ENCODE data around the gene NCOA1.

The NCOA1 gene

DNA sequence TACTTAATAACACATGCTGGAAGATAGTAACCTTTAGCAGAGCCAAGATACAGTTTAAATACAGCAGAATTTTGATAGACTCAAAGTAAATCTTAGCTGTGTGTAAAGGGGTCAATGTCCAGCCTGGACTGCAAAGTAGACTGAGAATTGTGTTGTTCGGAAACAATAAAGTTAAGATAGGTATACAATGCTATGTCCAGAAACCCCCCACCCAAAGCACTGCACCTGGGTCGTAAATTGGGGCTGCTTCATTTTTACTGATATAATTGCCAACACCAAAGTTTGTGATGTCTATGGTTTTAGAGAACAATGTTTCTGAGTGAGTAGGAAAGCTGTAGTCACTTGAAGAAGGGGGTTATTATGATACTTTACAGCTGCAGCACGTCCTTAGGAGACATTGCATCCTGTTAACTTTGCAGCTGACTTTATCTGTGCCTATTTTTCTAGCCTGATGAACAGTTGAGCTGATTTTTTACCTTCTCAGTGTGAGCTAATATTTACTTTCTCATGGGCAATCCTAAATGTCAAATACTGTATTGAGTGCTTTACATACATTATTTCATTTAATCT, 4.3 kb upstream of the NCOA1 start:
- H3K4me1 Mint-ChIP-seq, result peaks cover 17% of the 10 kb centered on the region
- CTCF ChIA-PET, result interaction anchor here (0.9 kb wide), 1 partner anchor 17 kb away, joined by 3 read pairs; no protein-coding TSS in a partner anchor
- no peaks in the 10 kb centered on the region for H3K36me3 Mint-ChIP-seq
- DNase-seq, result no peak
- H3K27me3 Mint-ChIP-seq, result peaks cover 16% of the 10 kb centered on the region
- no peak overlapping the region for H3K4me3 Mint-ChIP-seq
- no peak overlapping the region for H3K27ac Mint-ChIP-seq
- H3K9me3 Mint-ChIP-seq, result no peaks in the 10 kb centered on the region

DNA sequence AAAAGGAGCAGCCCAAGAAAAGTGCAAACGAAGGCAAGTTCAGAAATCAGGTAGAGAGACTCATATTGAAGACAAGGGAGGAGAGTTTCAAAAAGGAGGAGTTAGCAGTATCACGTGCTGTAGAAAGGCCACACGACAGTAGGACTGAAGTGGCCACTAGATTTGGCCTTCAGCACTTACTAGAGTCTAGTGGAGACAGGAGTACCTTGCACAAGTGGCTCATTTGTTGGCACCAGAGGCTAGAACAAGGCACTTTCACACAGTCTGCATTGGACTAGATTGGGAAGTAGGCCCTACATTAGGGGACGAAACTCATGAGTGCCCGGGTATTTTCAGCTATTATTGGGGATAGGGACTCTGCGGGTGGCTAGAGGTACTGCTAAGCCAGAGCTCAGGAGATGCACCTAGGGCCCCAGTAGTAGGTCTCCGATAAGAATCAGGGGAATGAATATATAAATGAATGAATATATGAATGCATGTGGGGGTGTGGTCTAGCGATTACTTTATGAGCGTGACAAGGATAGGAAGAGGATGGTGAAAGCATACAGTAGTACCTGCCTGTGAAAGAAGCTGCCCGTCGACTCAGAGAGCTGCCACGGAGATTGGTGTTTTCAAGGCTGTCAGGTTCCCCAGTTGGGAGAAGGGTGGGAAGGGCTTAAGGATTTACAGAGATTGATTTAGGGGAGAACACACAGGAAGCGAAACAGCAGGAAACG, 1.4 kb upstream of the NCOA1 start:
- Mint-ChIP-seq H3K9me3 (no peaks in the 10 kb centered on the region), H3K27ac (peak overlapping the region; percentile 90), H3K4me3 (peak overlapping the region; percentile 88), H3K36me3 (peaks cover 5% of the 10 kb centered on the region), H3K4me1 (peaks cover 37% of the 10 kb centered on the region), H3K27me3 (peaks cover 13% of the 10 kb centered on the region)
- no peak for DNase-seq
- CTCF ChIA-PET, result no interaction called here

DNA sequence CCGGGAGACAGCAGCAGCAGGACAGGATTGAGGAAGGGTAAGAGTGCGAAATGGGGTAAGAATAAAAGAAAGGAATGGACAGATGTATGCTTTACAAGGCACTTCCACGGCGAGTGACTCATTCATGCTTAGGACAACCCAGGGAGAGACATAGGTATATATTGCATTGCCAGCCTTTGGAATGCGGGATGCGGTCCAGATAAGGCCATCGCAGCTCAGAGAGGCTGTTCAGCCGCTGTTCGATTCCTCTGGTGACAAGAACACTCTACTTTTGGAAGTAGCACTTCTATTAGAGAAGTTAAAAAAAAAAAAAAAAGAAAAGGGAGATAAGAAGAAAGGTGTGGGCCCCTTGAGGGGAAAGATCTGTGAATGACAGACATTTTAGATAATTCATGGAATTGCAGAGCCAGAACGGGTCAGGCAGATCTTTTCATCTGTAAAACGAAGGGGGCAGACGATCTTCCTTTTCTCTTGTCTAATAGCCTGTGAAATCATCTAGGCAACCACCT, 819 bp upstream of the NCOA1 start:
- Mint-ChIP-seq H3K4me3 (peak overlapping the region; percentile 88), H3K27me3 (peaks cover 13% of the 10 kb centered on the region), H3K4me1 (peaks cover 37% of the 10 kb centered on the region), H3K9me3 (no peaks in the 10 kb centered on the region), H3K27ac (peak overlapping the region; percentile 90), H3K36me3 (peaks cover 5% of the 10 kb centered on the region)
- CTCF ChIA-PET, result interaction anchor here (1.6 kb wide), 1 partner anchor 12 kb away, joined by 3 read pairs; no protein-coding TSS in a partner anchor
- DNase-seq, result no peak

DNA sequence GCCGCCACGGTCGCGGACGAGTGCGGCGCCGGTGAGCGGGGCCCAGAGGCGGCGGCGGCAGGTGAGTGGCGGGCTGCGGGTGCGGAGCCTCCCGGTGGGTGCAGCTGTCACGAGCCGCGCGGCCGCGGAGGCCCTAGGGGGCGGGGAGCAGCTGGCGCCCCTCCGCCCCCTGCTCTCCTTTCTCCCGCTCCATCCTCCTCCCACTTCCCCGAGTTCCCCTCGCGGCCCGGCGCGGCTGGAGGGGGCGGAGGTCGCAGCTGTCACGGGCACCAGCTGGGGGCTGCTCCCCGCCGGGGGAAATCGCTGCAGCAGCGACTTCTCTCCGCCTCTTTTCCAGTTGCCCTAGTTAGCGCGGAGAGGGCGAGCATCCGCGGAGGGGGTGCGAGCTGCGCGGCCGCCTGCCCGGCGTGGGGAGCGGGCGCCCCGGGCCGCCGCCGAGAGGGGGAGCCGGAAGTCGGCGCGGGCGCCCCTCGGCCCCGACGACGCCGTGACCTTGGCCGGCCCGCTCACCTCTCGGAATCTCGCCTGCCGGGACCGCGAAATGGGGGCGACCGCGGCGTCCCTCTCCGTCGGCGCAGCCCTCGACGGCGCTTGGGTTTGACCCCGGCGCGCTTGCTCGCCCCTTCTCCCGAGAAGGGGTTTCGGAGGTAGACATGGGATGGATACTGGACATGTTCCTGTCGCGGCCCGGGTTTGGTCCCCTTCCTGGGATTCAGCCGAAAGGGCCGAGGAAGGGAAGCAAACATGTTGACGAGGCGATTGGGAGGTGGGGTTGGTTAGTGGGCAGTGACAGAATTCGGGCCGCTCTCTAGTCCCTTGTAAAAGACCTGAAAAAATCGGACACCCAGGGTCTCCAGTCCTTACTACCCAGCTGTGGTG, 727 bp downstream of the NCOA1 start:
- Mint-ChIP-seq H3K4me1 (peaks cover 39% of the 10 kb centered on the region), H3K27ac (peak overlapping the region; percentile 56), H3K36me3 (peaks cover 5% of the 10 kb centered on the region), H3K9me3 (no peaks in the 10 kb centered on the region), H3K4me3 (peak overlapping the region; percentile 75), H3K27me3 (peaks cover 13% of the 10 kb centered on the region)
- CTCF ChIA-PET, result interaction anchor here (0.8 to 1.8 kb wide), 3 partner anchors 11 to 336 kb away, joined by 3 to 4 read pairs (median 3); no protein-coding TSS in a partner anchor
- DNase-seq, result peak; percentile 77

DNA sequence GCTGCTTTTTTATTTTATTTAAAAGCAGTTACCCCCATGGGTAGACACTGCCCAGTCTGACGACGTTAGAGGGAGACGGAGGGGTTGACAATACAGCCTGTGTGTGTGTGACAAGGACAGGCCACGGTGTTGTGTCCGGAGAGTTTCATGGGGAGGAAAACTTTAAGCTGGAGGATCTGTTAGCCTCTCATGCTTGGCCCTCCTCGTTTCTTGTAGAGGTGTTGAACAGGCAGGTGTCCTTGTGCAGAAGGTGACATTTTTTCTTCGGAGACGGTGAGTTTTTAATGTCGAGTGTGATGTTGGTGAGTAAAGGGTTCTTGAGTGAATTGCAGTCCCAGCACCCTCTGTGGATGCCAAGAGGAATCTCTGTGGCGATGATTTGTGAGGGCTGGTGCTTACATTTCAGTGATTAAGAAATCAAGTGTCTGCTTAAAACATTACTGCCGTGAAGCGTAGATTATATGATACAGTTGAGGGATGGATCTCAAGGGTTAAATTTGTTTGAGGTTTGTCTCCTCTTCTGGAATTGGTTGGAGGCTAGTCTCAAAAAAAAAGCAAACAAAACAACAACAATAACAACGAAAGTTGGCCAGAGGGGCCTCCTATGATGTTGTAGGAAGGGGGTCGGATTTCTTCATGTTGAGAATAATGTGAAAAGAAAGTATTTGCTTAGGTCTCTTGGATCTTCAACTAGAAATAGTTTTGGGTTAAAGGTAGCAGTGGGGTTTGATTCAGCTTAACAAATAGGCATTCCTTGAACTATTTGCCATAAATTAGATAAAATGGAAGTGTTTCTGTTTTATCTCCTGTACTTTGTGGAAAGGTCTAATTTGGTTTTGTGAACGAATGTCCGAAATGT, 1.6 kb downstream of the NCOA1 start:
- Mint-ChIP-seq H3K9me3 (no peaks in the 10 kb centered on the region), H3K27me3 (peaks cover 13% of the 10 kb centered on the region), H3K27ac (peak overlapping the region; percentile 9), H3K4me1 (peaks cover 39% of the 10 kb centered on the region), H3K36me3 (peaks cover 5% of the 10 kb centered on the region), H3K4me3 (peak overlapping the region; percentile 72)
- DNase-seq, result no peak
- CTCF ChIA-PET, result interaction anchor here (0.8 to 1.8 kb wide), 2 partner anchors 121 to 335 kb away, joined by 3 to 4 read pairs; no protein-coding TSS in a partner anchor

DNA sequence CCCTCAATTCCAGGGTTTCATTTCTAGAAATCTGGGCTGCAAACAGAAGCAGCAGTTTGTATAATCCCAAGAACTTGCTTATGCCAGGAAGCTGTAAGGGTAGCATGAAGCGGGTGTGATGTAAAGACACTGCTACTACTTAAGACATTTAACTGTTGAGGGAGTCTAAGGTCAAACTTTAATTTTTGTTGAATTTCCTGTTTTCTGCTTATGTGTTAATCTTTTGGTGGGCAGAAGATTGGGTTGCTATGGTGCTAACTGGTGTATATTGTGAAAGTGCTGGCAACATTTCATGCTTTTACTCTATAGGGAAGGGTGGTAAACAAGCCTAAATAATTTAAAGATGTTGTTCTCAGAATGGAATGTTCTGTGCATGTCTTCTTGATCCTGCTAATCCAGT, 2.7 kb downstream of the NCOA1 start:
- peaks cover 39% of the 10 kb centered on the region for H3K4me1 Mint-ChIP-seq

DNA sequence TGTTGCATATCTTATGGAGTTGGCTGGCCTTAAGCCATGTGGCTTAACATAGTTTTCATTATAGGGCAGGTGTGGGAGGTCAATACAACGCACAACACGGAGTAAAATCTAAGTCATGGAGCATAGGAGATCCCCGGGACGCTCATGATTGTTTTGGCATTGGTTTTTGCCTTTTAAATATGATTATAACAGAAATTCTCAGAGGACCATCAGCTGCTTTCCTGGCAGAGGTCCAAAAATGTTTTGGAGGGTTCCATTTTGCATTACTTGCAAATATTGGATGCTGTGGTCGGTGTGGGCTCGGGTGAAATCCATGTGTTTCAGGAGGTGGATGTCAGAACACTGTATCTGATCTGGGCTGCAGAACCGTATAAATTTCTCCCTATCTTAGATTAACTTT, 3.4 kb downstream of the NCOA1 start:
- peaks cover 13% of the 10 kb centered on the region for H3K27me3 Mint-ChIP-seq
- peaks cover 5% of the 10 kb centered on the region for H3K36me3 Mint-ChIP-seq
- peaks cover 35% of the 10 kb centered on the region for H3K4me1 Mint-ChIP-seq
- H3K4me3 Mint-ChIP-seq, result no peak overlapping the region
- no peak for DNase-seq
- CTCF ChIA-PET, result no interaction called here
- no peak overlapping the region for H3K27ac Mint-ChIP-seq
- H3K9me3 Mint-ChIP-seq, result no peaks in the 10 kb centered on the region

More for the DNA sequence above, 2.7 kb downstream of the NCOA1 start:
- H3K9me3 Mint-ChIP-seq, result no peaks in the 10 kb centered on the region
- H3K36me3 Mint-ChIP-seq, result peaks cover 5% of the 10 kb centered on the region
- no peak overlapping the region for H3K4me3 Mint-ChIP-seq
- peaks cover 13% of the 10 kb centered on the region for H3K27me3 Mint-ChIP-seq
- DNase-seq, result no peak
- CTCF ChIA-PET, result no interaction called here
- no peak overlapping the region for H3K27ac Mint-ChIP-seq

DNA sequence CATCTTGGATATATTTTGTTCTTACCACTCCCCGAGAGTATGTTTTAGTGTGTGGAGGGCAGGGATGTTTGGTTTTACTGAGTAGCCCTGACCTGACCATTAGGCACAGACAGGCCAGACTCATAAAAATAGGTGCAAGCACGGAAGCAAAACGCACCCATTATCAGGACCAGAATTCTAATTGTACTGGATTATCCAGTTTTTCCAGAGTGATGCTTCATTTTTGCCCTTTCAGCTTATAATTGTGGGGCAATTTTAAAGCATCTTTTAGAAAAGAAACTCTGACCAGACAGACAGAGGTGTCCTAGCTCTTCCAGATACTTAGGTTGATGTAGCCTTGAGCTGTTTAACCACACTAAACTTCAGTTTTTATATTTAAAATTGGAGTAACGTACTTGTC, 4.4 kb downstream of the NCOA1 start:
- no peak overlapping the region for H3K4me3 Mint-ChIP-seq
- H3K36me3 Mint-ChIP-seq, result peaks cover 5% of the 10 kb centered on the region
- peaks cover 13% of the 10 kb centered on the region for H3K27me3 Mint-ChIP-seq
- CTCF ChIA-PET, result interaction anchor here (1.5 kb wide), 1 partner anchor 12 kb away, joined by 3 read pairs; no protein-coding TSS in a partner anchor
- H3K4me1 Mint-ChIP-seq, result peaks cover 25% of the 10 kb centered on the region
- no peaks in the 10 kb centered on the region for H3K9me3 Mint-ChIP-seq
- DNase-seq, result no peak
- no peak overlapping the region for H3K27ac Mint-ChIP-seq

DNA sequence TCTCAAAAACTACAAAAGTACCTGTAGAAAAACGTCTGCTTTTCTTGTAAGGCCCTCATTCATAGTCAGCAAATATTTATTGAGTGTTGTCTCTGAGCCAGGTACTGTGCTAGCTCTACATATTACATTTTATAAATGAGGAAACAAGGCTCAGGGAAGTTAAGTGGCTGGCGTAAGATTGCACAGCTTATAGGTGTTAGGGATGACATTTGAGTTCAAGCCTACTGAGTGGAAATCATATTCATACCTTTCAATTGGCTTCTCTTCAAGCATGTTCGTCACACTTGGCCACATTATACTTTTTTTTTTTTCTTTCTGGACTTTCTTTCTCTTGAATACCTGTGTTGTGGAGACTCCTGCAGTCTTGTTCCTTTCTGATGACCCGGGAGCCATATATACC, 5.9 kb downstream of the NCOA1 start:
- Mint-ChIP-seq H3K36me3 (peaks cover 5% of the 10 kb centered on the region), H3K4me3 (no peak overlapping the region), H3K27ac (no peak overlapping the region), H3K9me3 (no peaks in the 10 kb centered on the region), H3K27me3 (peaks cover 12% of the 10 kb centered on the region), H3K4me1 (peaks cover 22% of the 10 kb centered on the region)
- CTCF ChIA-PET, result interaction anchor here (0.6 to 1.5 kb wide), 2 partner anchors 10 to 330 kb away, joined by 3 read pairs; no protein-coding TSS in a partner anchor
- DNase-seq, result no peak

DNA sequence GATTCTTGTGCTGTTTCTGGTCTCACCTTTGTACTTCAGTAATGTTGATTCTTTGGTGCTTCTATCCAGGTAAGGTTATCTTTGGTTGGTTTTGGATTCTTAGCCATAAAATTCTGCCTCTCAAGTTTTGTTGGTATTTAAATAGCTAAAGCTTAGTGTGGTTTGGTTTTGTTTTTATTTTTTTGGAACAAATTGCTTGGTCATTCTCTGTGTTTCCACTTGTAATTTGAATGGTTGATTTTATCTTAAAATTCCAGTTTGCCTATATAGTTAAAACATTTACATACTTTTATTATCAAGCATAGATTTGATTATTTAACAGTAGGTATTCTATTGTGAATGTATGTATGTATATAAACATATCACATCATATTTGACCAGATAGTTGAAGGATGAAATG, 6.6 kb downstream of the NCOA1 start:
- CTCF ChIA-PET, result no interaction called here
- H3K9me3 Mint-ChIP-seq, result no peaks in the 10 kb centered on the region

DNA sequence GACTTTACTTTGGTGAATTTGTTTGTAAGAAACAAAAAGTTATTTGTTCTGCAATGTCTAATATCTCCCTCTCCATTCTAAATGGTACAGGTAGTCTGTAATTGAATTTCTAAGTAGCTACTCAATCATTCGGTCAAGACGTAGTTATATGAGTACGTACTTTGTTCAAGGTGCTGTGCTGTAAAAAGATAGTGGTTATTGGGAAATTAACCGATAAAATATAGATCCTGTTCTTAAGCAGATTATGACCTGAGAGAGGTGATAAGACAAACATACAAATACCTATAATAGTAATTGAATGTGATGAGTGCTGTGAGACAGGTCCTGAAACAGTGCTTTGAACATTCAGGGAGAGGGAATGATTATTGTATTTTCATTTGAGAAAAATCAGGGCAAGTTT, 7.1 kb downstream of the NCOA1 start:
- Mint-ChIP-seq H3K4me3 (no peak overlapping the region), H3K4me1 (peaks cover 11% of the 10 kb centered on the region), H3K9me3 (no peaks in the 10 kb centered on the region), H3K27ac (no peak overlapping the region), H3K27me3 (peaks cover under 1% of the 10 kb centered on the region), H3K36me3 (no peaks in the 10 kb centered on the region)
- CTCF ChIA-PET, result no interaction called here
- DNase-seq, result no peak

More for the DNA sequence above, 6.6 kb downstream of the NCOA1 start:
- H3K4me3 Mint-ChIP-seq, result no peak overlapping the region
- peaks cover 1% of the 10 kb centered on the region for H3K36me3 Mint-ChIP-seq
- H3K27ac Mint-ChIP-seq, result no peak overlapping the region
- DNase-seq, result no peak
- H3K27me3 Mint-ChIP-seq, result peaks cover 5% of the 10 kb centered on the region
- peaks cover 15% of the 10 kb centered on the region for H3K4me1 Mint-ChIP-seq

DNA sequence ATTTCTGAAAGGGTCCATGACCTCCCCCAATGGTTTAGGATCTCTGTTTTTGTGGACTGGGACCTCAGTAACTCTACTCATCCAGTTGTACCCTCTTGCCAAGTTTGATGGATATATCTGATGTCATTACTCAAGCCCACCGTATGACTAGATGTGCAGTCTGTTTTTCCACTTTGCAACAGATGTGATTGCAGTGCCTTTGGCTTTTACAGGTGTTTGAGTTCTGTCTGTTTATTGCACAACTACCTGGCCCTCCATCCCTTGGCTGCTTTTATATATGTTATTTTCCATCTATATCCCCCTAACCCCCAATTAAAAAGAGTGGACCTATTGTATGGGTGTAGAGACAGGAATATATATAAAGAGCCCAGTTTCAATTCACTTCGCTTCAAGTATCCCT, 10.8 kb downstream of the NCOA1 start:
- Mint-ChIP-seq H3K9me3 (no peaks in the 10 kb centered on the region), H3K27ac (no peak overlapping the region), H3K27me3 (no peaks in the 10 kb centered on the region), H3K36me3 (no peaks in the 10 kb centered on the region), H3K4me3 (no peak overlapping the region), H3K4me1 (no peaks in the 10 kb centered on the region)
- DNase-seq, result no peak
- CTCF ChIA-PET, result interaction anchor here (0.9 kb wide), 1 partner anchor 11 kb away, joined by 3 read pairs; the partner anchor contains the start of gene NCOA1

DNA sequence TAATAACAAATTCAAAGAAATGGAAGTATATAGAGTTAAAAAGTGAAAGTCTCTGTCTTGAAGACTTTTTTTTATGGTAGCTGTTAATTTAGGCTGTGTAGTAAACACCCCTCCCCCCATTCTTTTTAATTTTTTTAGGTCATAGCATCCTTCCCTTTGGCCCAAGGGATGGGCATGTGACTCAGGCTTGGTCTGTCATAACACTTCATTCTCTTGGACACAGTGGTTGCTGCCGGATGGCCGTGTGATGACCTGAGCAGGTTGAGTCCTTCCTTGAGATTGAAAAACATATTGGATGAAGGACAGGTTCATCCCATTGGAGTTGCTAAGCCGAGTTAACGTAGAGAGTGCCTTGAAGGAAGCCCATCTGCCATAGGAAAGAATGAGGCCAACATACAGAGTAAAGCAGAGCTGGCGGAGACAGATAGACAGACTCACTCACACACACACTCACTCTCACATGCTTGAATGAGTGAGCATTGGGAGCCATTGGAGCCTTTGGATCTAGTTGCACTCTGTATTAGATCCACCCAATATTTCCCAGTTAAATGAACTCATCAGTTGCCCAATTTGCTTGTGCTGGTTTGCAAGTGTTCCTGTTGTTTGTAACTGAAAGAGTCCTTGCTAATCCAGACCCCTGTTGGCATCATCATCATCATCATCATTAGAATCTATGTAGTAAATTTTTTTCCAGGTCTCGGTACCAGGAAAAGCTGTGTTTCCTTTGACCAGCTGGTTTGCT, 14.7 kb downstream of the NCOA1 start:
- peaks cover 3% of the 10 kb centered on the region for H3K4me1 Mint-ChIP-seq
- H3K27ac Mint-ChIP-seq, result no peak overlapping the region
- H3K36me3 Mint-ChIP-seq, result no peaks in the 10 kb centered on the region
- CTCF ChIA-PET, result interaction anchor here (1.4 to 1.6 kb wide), 2 partner anchors 108 to 287 kb away, joined by 3 read pairs; partner anchors contain the start of genes CENPO and PTRHD1
- H3K27me3 Mint-ChIP-seq, result no peaks in the 10 kb centered on the region
- DNase-seq, result no peak
- no peak overlapping the region for H3K4me3 Mint-ChIP-seq
- no peaks in the 10 kb centered on the region for H3K9me3 Mint-ChIP-seq

Data from activated naive CD4-positive, alpha-beta T cell treated with anti-CD3 and anti-CD28 coated beads, Interleukin-2, amount 10 ng/mL, durations not matched to agents 7 days and 5 days (primary cell).